Cerebellar nuclear complex (tissue), 1 donor: ENCODE results near the gene ZNF365.

ENCODE experiments used
- DNase-seq, 2 experiments: peaks; one replicate each; lab custom pipeline; 2025; lab: John Stamatoyannopoulos, UW

The ZNF365 gene

DNA sequence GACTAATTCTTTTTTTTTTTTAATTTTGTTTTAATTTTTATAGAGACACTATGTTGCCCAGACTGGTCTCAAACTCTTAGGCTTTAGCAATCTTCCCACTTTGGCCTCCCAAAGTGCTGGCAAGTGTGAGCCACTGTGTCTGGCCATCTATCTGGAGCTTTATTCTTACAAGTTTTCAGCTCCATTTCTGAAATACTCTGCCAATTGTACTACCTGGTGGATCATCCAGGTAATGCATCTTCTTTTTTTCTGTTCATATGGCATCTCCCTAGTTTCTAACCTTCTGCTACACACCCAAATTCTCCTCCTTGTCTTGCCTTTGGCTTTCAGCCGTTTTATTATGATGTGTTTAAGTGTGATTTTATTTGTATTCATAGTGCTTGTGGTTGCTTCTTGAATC is 40.2 kb downstream of the ZNF365 start:
- no peak for DNase-seq

DNA sequence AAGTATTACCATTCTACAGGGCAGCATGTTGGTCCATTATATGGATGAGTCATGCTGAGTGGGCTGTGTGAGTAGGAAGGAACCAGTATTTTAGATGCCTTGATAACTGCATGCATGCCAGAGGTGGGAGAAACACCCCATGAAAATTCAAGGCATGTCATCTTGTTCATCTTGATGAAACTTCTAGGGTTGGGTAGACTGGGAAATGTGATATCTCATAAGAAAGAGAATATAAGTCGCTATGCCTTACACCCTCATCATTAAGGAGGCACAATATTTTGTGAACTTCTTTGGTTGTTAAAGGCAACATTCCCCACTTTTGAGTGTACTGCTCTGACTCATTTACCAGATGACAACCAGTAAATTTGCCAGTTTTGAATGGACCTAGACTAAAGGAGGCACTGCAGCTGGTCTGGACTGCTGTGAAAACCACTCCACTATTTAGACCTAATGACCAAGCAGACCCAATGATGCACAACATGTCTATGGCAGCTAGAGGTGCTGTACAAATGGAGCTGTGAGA is 48.0 kb downstream of the ZNF365 start:
- no peak for DNase-seq

DNA sequence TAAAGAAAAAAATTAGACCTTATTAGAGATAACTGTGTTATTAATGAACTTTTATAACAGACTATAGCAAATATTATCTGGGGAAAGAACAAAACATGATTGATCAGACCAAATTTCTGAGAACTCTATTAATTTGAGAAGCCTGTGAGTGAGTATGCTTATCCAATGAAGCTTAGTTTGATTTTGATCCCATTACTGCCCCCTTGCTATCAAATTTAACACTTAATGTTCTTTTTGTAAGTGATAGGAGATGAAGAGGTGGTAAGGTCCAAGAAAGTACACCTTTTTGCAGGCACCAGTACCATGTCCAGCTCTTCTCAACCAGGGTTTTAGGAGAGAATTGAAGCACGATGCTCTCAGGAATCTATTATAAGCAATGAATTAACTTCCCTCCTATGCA is 49.9 kb downstream of the ZNF365 start:
- DNase-seq, result no peak

DNA sequence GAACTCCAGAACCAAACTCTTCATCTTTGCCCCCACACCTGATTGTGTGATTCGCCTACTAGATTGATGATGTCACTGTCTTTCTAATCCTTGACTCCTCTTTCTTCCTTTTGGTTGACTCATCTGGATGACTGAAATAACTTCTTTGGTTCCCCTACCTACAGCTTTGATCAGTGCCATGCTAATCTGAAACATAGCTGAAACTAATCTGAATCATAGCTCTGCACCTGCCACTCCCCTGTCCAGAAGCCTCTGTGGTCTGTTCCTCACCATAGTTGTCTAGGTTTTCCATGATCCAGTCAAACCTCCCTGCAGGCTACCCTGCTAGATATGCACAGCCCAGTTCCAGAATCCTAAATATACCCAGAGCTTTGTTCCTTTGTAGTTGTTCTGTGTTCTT is 51.9 kb downstream of the ZNF365 start:
- no peak for DNase-seq

DNA sequence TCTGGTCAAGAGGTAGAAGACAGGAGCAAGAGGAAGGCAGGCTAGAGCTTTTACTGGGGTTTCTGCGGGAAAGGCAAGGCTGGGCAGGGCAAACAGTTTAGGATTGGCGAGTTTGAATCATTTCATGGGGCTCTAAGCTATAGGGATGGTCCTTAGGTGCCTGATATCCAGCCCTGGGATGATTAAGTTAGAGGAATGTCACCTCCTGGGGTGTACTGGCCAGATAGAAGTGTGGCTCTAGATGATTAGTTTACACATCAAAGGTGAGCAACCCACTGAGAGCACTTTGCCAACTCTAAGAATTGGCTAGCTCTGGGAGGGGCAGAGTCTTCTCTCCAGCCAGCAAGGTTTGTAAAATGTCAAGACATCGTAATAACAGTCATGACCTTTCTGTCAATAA is 52.4 kb downstream of the ZNF365 start:
- DNase-seq, result no peak

DNA sequence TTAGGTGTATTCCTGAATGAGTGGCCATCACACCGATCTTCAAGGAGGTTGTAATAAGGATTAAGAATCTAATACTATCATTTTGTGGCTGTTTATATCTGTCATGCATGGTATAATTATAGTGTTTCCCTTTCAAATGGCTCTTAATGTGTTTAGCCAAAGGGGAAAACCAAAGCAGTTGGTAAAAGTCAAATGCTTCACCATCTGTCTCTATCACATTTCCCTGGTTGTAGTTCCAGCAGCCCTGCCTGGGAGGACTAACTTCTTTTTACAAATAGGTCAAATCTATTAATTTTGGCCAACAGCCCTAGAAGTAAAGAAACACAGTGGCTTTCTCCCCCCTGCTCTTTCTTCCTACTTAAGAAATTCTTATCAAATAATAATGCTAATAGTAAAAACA is 56.7 kb downstream of the ZNF365 start:
- DNase-seq, result no peak

DNA sequence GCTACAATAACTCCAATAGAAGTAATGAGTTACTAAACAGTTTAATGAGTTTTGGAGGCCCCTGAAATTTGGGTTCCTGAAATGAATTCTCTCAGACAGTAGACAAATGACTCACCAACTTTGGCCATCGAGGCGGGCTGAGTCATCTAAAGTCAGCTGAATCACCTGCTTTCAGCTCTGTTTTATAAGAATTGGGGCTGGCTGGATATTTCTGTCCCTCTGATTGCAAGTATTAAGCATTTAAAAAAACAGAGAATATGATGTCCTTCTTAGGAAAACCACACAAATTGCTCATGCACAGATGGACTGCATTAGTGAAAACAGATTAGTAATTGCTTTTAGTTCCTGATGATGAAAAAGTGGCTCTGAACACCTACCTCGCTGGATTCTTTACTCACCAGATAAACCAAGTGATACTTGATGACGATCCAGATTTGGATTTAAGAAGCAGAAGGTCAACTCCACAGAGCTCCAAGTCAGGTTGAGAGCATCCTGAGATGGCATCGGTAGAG is 59.1 kb downstream of the ZNF365 start:
- no peak for DNase-seq

DNA sequence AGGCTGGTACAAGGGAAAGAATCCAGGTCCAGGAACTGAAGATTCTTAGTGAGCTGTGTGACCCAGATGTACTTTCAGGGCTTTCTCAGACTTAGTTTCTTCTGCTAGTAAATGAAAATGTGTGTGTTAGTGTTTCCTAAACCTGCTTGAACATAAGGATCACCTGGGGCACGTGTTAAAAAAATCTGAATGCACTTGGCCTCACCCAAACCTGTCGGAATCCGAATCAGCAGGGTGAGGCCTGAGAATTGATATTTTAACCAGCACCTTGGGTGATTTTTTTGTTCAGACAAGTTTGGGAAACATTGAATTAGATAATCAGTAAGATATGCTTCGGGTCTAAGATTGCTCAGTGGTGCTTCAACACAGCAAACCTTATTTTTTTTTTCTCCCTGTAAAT is 59.7 kb downstream of the ZNF365 start:
- DNase-seq, result no peak

DNA sequence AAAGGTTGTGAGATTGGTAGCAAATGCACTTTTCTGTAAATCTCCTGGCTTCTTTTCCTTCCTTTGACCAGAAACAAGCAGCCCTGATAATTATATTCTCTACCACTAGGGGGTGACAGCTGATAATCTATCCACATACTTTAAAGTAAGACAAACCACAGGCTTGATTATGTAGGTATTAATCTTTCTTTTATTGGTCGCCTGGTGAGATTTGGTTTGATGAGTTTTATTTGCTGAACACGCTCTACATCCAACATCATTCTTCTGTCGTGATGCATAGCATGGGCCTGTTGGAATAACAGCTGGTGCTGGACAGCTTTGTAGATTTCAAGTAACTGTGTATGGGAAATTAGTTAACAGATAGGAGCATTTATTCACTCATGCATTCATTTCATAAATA is 63.5 kb downstream of the ZNF365 start:
- DNase-seq, result no peak

DNA sequence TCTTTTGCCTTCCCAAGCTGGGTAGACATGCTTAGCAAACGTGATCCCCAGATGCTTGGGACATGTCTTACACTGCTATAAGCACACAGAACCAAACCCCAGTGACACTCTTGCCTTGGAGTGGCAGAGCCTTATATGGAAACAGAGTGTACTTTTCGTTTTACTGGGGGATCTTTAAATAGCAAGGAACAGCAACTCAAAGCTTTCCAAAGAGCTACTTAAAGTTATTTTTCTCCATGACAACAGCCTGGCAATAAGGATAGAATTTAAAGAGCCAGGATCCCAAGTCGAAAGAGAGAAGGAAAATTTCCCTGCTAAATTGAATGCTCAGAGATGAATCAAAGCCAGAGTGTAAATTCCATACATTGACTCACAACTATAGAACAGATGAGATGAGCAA is 67.8 kb downstream of the ZNF365 start:
- no peak for DNase-seq

DNA sequence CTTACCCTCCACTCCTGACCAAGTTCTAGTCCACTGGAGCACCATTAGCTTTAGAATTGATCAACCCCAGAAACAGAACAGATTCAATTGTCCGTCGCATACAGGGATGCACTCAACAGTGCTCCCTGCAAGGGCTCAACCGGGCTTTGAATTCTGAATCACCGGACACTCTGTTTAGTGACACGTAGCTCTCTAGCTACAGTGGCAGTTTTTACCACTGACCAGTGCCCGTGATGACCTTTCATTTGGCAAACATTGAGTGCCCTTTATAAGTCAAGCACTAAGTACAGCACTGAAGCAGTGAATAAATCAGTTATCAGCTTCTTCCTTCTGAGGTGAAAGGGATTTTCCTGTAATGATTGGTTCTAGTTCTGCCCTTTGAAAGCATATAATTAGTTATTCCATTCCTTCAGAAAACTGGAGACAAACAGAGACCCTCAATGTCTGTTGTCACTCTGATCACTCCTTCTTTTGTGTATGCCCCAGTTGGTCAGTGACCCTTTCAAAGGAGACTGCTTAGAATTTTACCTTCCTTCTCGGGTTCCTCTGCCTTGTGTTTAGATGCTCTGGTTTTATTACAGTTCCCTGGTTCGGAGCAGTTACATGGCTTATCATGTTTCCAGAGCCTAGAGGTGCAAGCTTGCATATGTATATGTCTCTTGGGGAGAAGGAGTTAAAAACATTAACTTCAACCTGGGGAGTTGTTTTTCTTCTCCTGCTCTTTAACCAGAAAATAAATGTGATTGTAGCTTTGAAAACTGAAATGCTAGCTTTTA is 68.9 kb downstream of the ZNF365 start:
- DNase-seq, result no peak

DNA sequence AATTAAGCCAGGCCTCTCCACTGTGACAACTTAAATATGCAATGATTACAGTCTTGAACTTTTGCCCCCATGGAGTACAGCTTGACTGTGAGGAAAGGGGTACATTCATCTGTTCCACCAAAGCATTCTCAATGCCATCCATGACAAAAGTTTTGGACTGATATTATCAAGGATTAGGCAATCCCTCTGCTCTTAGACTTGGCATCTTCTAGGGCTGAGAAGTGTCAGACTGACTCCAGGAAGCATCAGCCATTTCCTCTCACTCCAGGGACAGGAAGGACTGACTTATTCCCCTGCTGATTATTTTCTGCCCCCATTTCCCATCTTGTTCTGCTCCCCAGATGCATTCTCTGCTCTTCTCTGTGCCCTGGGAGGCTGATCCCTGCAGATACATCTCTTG is 69.7 kb downstream of the ZNF365 start:
- DNase-seq, result no peak

DNA sequence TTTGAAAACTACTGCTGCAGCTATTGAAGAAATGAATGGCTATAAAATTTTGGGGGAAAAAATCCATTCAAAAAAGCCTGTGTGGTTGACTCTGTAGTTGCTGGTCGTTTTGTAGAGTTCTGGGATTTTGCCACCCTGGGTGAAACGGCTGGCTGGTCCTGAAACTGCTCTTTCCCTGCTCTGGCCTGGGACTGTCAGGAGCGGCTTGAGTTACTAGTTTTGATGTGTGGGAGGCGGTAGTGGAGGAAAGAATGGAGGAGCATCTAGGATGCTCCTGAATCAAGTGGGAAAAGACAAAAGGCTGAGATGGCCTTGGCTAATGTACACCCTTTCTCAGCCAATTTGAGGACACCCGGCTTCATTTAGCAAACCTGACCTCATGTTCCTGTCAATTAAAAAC is 72.5 kb downstream of the ZNF365 start:
- DNase-seq, result no peak

DNA sequence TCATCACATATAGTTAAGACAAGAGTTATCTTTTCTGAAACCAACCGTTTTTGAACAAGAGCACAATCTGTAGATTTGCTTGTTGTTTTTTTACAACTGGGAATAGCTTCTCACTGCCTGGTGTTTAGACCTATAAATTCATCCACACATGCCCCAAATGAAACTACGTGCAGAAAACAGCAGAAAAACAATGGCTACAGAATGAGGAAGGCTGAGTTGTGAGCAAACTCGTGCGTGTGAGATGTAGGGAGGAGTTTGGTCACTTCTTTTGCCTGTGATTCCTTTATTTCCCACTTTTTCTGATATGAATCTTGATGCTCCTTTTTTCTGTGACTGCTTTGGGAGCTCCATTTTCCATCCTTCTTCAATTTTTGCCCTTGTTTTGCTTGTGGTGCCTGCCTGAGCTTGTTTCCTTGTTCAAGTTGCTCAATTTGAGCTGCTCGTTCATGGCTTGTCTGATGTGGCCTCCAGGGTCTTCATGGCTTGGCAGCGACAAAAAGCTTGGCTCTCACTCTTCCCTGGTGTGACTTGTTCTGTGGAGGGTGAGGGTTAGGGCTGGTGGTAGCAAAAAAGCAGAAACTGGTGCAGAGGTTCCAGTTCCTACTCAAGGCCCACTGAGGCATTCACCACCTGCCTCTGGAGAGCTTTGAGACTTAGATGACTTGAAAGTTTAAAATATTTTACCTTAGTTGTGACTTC is 76.9 kb downstream of the ZNF365 start:
- DNase-seq, result no peak

DNA sequence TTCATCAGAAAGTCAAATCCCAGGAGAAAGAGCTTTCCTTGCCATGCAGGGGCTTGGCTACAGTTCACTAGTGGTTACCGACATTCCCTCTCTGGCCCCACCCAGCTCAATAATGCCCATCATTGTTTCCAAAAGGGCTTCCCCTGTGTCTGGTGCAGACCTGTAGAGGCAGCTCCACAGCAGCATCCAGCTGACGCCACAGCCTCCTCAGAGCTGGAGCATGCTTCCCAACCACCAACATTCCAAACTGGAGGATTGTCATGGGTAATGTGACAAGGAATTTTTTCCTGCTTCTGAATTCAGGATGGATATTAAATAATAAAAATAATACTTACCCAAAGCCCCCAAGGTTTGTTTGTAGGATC is 77.4 kb downstream of the ZNF365 start:
- DNase-seq, result no peak
